H1 (cell line): ENCODE measurements around the gene MTNR1B.

Experiments
- CBX5 ChIP-seq: fragments of 300-800, 300-1000 bp; sonication (generic); IDR thresholded peaks from 2 replicates; pipeline ENCODE4 v1.7.1; 2016; ENCODE audit warnings: antibody characterized with exemption, low read length, low read depth
- CTCF ChIP-seq, 3 experiments: IDR thresholded peaks; 1 replicate in 2 of 3; 2 replicates in 1 of 3; pipeline versions ENCODE4 v1.5.1 to v1.6.1; 2011; ENCODE audit warnings: low read length in 3 of 3, mild to moderate bottlenecking in 3 of 3, inconsistent platforms in 2 of 3, low read depth in 1 of 3, moderate library complexity in 1 of 3; ENCODE audit not compliant: insufficient read depth in 1 of 3; ENCODE audit errors: control extremely low read depth in 1 of 3
- FOSL1 ChIP-seq: IDR thresholded peaks from 2 replicates; pipeline ENCODE4 v1.6.1; 2011; ENCODE audit warnings: mild to moderate bottlenecking, low read depth, low read length, moderate library complexity; ENCODE audit not compliant: insufficient read depth
- NRF1 ChIP-seq: IDR thresholded peaks from 2 replicates; pipeline ENCODE4 v1.6.1; 2011; ENCODE audit warnings: mild to moderate bottlenecking, low read depth, low read length, improper control_type of control experiment
- POLR2A ChIP-seq, 2 experiments: IDR thresholded peaks; 1 replicate in 1 of 2; 2 replicates in 1 of 2; pipeline ENCODE4 v1.6.1; 2011; ENCODE audit warnings: low read depth in 2 of 2, low read length in 2 of 2, mild to moderate bottlenecking in 2 of 2; ENCODE audit errors: control extremely low read depth in 1 of 2
- POLR2AphosphoS5 ChIP-seq: IDR thresholded peaks from 2 replicates; pipeline ENCODE4 v1.6.1; 2011; ENCODE audit warnings: low read depth, low read length
- RFX5 ChIP-seq: IDR thresholded peaks from 2 replicates; pipeline ENCODE4 v1.6.1; 2011; ENCODE audit warnings: low read depth, low read length, improper control_type of control experiment, borderline replicate concordance
- SRF ChIP-seq: IDR thresholded peaks from 2 replicates; pipeline ENCODE4 v1.6.1; 2011; ENCODE audit warnings: mild to moderate bottlenecking, low read depth, low read length, moderate library complexity
- SUZ12 ChIP-seq: fragments of 200-600 bp; sonication (generic); IDR thresholded peaks from 2 replicates; pipeline ENCODE4 v1.6.1; 2012; ENCODE audit warnings: mild to moderate bottlenecking, inconsistent platforms, low read length, moderate library complexity, mixed read lengths
- TEAD4 ChIP-seq: IDR thresholded peaks from 2 replicates; pipeline ENCODE4 v1.6.1; 2012; ENCODE audit warnings: low read depth, low read length, inconsistent platforms, mixed read lengths
- ZNF274 ChIP-seq: IDR thresholded peaks from 2 replicates; pipeline ENCODE4 v1.7.0; 2012; ENCODE audit warnings: low read length, borderline replicate concordance; ENCODE audit errors: extremely low read depth
- TF ChIP-seq, protein P1 (sequence below): IDR thresholded peaks from 2 replicates; pipeline ENCODE4 v1.6.1; 2011; ENCODE audit warnings: low read depth, mild to moderate bottlenecking, low read length; ENCODE audit not compliant: insufficient read depth

DNA sequence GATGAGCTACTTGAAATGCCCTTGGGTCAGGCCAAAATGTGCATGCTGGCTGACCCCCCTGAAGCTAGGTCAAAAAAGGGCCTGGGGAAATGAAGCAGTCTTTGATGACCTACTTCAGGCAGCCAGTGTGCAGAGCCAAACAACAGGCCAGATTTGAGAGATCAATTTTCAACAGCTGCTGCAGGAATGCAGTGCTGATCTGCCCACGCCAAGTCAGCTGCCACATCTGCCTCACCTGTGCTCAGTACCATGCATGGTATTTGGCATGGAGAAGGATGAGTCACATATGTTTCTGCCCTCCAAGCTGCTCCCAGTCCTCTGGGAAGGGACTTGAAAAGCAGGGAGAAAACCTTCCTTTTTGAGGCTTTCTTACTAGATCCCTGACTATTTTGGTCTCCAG is 35.8 kb downstream of the MTNR1B start:
- no peak for TF ChIP-seq ZNF274
- no peak for TF ChIP-seq CTCF (IDR thresholded peaks at IDR 0.05; ENCODE audit: control extremely low read depth in 1 of 3, insufficient read depth in 1 of 3, low read depth in 1 of 3, low read length in 3 of 3)
- TF ChIP-seq RFX5, result no peak
- no peak for TF ChIP-seq TEAD4
- no peak for TF ChIP-seq SUZ12
- TF ChIP-seq POLR2A (IDR thresholded peaks at IDR 0.05; ENCODE audit: control extremely low read depth in 1 of 2, low read depth in 2 of 2, low read length in 2 of 2), result no peak
- TF ChIP-seq, protein P1, sequence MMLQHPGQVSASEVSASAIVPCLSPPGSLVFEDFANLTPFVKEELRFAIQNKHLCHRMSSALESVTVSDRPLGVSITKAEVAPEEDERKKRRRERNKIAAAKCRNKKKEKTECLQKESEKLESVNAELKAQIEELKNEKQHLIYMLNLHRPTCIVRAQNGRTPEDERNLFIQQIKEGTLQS, result no peak
- TF ChIP-seq NRF1, result no peak
- no peak for TF ChIP-seq SRF
- no peak for TF ChIP-seq POLR2AphosphoS5
- TF ChIP-seq FOSL1, result no peak
- TF ChIP-seq CBX5, result no peak
